Epithelial cell of esophagus (primary cell): ENCODE data around the gene BPIFB3.

Source experiments
- DNase-seq: peaks from one replicate; pipeline ENCODE4 v3.0.0; 2010; ENCODE audit warnings: low read depth
- H3K4me3 ChIP-seq: 2 replicates; pipeline ENCODE4 v1.5.1; 2011; ENCODE audit warnings: mild to moderate bottlenecking, low read length, control low read depth
- TF ChIP-seq, protein P1 (sequence below): IDR thresholded peaks from 2 replicates; pipeline ENCODE4 v1.5.1; 2011; ENCODE audit warnings: low read depth, mild to moderate bottlenecking, low read length, control low read depth, inconsistent platforms; ENCODE audit not compliant: insufficient read depth; ENCODE audit errors: missing control alignments

Gene BPIFB3

DNA sequence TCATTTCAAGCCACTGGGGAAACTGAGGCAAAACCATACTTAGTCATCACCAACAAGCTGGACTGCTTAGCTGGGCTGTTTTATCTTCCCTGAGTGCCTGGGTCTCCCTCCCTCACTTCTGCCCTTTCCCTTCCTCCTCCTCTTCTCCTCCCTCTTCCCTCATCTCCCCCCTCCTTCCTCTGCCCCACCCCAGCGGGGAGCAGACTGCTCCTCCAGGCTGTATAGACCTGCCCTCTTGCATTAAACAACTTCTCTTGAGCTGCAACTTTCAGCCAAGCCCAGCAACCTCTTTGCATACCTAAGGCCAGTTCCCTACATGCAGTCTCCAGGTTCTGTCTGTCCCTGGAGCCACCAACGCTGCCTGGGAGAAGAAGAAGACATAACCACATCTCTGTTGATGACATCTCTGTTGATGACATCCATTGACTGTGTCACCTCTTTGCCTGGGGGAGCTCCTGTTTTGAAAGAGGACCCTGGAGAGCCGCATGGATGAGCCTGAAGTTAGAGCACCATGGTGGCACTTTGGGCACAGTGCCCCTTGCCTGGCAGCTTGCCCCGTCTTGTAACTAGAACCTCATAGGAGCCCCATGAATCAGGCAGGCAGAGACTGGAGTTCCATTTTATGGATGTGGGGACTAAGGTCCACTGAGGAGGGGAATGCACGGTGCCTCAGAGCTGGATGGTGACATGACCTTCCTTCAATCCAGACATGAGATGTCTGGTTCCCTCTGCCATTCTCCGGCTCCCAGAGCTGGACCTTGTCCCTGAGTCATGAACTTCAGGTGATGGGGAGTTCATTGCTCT, 30.1 kb upstream of the BPIFB3 start:
- TF ChIP-seq, protein P1, sequence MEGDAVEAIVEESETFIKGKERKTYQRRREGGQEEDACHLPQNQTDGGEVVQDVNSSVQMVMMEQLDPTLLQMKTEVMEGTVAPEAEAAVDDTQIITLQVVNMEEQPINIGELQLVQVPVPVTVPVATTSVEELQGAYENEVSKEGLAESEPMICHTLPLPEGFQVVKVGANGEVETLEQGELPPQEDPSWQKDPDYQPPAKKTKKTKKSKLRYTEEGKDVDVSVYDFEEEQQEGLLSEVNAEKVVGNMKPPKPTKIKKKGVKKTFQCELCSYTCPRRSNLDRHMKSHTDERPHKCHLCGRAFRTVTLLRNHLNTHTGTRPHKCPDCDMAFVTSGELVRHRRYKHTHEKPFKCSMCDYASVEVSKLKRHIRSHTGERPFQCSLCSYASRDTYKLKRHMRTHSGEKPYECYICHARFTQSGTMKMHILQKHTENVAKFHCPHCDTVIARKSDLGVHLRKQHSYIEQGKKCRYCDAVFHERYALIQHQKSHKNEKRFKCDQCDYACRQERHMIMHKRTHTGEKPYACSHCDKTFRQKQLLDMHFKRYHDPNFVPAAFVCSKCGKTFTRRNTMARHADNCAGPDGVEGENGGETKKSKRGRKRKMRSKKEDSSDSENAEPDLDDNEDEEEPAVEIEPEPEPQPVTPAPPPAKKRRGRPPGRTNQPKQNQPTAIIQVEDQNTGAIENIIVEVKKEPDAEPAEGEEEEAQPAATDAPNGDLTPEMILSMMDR, result no peak
- DNase-seq, result no peak
- no peak overlapping the region for H3K4me3 ChIP-seq

DNA sequence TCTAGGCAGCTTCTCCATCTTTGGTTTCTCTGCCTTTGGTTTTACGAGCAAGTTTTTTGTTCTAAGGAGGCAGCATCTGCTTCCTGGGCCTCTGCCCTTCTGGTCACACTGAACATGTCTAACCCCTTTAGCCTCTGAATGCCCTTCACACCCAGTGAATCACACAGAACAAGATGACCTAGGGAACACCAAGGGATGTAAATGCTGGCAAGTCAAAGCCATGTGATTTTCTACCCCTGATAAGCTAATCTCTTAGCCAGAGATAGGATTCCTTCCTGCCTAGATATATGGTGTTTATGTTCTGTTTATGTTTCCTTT, 29.5 kb upstream of the BPIFB3 start:
- TF ChIP-seq, protein P1, result no peak
- no peak overlapping the region for H3K4me3 ChIP-seq
- no peak for DNase-seq

DNA sequence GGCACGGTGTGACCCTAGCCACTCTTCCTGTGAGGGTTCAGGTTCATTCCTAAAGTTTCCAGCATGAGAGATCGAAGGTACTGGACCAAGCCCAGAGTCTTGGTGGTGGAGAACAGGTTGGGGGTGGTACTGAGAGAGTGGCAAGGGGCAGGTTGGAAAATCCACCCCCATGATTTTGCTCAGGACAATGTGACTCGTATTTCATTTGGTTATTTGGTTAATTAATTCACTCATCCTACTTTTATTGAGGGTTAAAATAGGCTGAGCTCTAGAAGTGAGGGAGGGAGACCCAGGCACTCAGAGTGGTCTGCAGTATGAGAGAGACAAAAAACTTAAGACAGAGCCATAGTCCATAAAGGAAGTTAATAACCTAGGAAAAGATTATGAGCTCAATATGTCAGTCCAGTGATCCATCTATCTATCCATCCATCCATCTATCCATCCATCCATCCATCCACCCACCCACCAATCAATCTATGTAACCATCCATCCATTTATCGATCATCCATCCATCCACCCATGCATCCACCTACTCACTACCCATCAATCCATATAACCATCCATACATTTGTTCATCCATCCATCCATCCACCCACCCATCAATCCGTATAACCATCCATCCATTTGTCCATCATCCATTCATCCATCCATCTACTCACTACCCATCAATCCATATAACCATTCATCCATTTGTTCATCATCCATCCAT, 28.9 kb upstream of the BPIFB3 start:
- TF ChIP-seq, protein P1, result no peak
- no peak overlapping the region for H3K4me3 ChIP-seq
- no peak for DNase-seq

DNA sequence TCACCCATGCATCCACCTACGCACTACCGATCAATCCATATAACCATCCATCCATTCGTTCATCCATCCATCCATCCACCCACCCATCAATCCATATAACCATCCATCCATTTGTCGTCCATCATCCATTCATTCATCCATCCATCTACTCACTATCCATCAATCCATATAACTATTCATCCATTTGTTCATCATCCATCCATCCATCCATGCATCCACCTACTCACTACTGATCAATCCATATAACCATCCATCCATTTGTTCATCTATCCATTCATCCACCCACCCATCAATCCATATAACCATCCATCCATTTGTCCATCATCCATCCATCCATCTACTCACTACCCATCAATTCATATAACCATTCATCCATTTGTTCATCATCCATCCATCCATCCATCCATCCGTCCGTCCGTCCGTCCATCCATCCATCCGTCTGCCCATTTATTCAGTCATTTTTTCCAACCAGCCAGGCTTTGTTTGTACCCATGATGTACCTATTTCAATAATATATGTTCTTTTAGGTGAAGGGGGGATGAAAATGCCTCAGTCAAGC, 28.3 kb upstream of the BPIFB3 start:
- DNase-seq, result no peak
- TF ChIP-seq, protein P1, result no peak
- no peak overlapping the region for H3K4me3 ChIP-seq

DNA sequence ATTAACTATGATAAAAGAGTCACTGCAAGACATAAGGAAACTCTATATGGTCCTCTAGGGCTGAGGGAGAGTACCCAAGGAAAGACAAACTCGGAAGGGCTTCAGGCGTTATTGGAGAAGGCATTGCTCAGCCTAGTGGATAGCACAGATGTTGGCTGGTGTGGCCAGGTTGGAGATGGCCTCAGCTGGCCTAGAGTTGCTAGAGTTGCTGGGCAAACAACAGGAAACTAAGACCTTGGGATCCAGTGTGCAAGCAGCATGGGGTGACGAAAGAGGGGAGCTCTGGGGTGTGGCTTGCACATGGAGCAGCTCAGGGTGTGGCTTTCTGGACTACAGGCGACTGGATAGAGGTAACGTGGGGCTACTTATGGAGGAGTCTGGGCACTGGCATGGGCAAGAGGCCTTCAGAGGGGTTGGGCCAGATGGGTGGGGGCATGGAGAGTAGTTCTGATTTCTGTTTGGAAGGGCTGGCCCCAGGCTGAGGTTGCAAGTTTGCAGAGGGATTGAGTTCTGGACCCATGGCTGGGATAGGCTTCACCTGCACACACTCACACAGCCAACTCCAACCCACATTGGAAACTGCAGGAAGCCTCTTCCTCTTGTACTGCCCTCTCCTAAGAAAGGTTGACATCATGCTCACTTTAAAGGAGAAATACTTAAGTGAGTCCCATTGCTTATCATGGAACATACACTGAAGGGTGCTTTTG, 27.5 kb upstream of the BPIFB3 start:
- H3K4me3 ChIP-seq, result no peak overlapping the region
- DNase-seq, result no peak
- TF ChIP-seq, protein P1, result no peak

DNA sequence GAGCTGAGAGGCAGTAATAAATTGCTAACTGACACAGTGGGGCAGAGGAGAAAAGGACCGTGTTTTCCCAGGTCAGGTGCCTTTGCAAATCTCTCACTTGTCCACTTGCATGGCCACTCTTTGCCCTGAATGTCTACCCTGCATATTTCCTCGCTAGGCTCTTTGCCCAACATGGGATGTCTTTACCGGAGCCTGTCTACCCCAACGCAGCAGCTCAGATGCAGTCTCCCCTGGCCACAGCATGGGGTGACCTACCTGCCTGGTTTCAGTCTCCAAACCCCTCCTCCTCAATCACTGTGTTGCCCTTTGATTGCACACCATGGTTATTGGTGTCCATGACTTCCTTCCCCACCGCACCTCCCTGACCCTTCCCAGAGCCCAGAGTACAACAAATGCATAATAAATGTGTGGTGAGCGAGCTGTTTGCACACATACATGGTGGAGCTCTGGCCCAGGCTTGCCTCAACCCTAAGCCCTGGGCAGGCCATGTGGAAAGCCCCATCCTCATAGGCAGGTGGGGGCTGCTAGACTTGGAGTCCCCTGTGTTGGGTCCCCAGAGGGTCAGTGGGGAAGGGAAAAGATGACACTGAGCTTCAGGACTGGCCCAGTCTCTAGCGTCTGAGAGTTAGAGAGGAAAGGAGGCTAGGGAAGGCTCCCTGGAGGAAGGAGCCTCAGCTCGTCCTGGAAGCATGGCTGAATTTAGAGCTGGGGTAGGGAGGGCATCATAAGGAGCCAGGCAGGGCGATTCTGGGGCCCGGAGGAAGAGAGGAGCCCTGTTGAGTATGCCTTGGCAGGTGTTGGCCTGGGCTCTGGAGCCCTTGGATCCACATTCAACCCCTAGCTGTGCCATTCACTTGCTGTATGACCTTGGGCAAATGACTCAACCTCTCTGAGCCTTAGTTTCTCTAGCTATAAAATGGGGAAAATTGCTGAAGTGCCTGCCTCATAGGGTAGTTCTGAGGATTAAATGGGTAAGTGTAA, 26.6 kb upstream of the BPIFB3 start:
- TF ChIP-seq, protein P1, result no peak
- no peak overlapping the region for H3K4me3 ChIP-seq
- DNase-seq, result no peak
